Activated naive CD4-positive, alpha-beta T cell treated with anti-CD3 and anti-CD28 coated beads for 36 hours (primary cell): Measurements from ENCODE around the gene VASN. TPM values are rescaled to one million over a fixed set of nuclear protein-coding genes. Genes with fewer than 3 reads are reported as not detected.

ENCODE experiments used
- CTCF ChIA-PET: fragments of 350-600 bp; sonication (Branson Sonifier 250); formaldehyde crosslinking; loops from one replicate; lab custom pipeline; 2021; ENCODE audit warnings: antibody characterized with exemption; lab: Charles Lee
- DNase-seq: peaks from one replicate; pipeline ENCODE4 v3.0.0-alpha.2; 2020
- H3K27ac Mint-ChIP-seq: one replicate; pipeline ENCODE4 v1.8.0; 2021; ENCODE audit warnings: mild to moderate bottlenecking, mixed read lengths
- H3K27me3 Mint-ChIP-seq: one replicate; pipeline ENCODE4 v1.8.0; 2021; ENCODE audit warnings: low read depth, mixed read lengths
- H3K36me3 Mint-ChIP-seq: one replicate; pipeline ENCODE4 v1.8.0; 2021; ENCODE audit warnings: low read depth, mixed read lengths
- H3K4me1 Mint-ChIP-seq: one replicate; pipeline ENCODE4 v1.8.0; 2021; ENCODE audit warnings: low read depth, mixed read lengths
- H3K4me3 Mint-ChIP-seq: one replicate; pipeline ENCODE4 v1.8.0; 2021; ENCODE audit warnings: mild to moderate bottlenecking, moderate library complexity, mixed read lengths
- H3K9me3 Mint-ChIP-seq: one replicate; pipeline ENCODE4 v1.8.0; 2021; ENCODE audit warnings: mixed read lengths
- intact Hi-C: fragments of 100-400 bp; cut with micrococcal nuclease; formaldehyde crosslinking; loops from one replicate; pipeline ENCODE4 v1.15.1; 2023
- total RNA-seq, 2 experiments: library from RNA; stranded (reverse); gene quantifications; one replicate each; pipeline ENCODE4 v1.2.3, GENCODE V29; 2021

VASN gene
- total RNA-seq, 2 experiments from 2014 or later: not detected

DNA sequence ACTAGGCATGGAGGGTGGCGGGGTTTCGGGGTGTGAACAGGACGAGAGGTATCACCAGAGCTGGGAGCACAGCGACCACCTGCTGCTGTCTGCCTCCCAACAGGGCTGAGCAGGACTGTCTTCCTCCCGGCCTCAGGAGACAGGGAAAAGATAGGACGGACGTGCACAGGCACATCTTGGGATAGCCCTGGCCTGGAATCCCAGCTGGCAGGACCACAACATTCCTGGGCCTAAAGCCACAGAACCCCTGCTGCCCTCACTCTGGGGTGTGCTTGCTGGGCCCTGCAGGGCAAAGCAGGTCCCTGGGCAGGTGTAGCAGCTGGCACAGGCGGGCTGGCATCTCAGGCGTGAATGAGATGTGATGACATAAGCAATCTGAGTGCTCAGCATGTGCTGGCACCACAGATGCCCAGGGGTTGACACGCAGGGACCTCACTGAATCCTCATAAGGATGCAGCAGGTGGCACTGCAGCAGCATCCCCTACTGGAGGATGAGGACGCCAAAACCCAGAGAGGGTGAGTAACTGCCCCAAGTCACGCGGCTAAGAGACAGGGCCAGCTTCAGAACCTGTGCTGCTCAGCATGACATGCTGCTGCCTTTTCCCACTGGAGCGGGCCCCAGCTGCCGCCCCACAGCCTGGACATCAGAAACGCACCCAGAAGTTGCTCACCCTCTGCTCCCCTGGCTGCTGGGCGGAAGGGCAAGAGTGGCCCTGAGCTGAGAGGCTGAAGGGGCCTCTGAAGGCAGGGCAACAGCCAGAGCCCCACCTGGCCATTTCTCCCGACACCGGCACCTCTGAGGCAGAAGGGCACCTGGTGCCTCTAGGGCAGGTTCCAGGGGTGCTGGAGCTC is 37.7 kb downstream of the VASN start:
- no peak overlapping the region for H3K27ac Mint-ChIP-seq
- DNase-seq: peak; percentile 25

DNA sequence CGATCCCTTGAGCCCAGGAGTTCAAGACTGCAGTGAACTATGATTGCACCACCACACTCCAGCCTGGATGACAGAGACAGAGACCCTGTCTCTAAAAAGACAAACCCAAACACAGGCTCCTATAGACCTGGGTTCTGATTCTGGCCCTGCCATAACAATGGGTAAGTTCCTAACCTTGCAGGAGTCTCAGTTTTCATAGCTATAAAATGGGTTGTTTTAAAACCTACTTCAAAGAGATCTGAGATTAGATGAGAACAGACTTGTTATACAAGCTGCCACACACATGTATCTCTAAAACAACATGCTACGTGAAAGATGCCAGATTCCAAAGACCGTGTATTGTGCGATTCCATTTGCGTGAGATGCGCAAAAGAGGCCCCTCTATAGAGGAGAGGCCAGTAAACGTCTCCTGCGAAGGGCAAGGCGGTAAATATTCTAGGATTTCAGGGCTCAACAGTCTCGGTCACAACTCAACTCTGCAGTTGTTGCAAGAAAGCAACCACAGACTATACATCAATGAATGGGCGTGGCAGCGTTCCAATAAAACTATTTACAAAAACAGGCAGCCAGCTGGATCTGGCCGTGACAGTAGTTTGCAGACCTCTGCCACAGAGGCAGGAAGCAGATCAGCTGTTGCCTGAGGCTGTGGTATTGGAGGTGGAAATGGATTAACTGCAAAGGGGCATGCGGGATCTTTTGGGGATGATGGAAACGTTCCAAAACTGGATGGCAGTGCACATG is 38.9 kb downstream of the VASN start:
- DNase-seq: no peak
- no peak overlapping the region for H3K27ac Mint-ChIP-seq
- no peaks in the 10 kb centered on the region for H3K9me3 Mint-ChIP-seq
- no peaks in the 10 kb centered on the region for H3K27me3 Mint-ChIP-seq
- peaks cover 6% of the 10 kb centered on the region for H3K36me3 Mint-ChIP-seq
- CTCF ChIA-PET: interaction anchor here (1.0 to 1.1 kb wide), 2 partner anchors 8 to 121 kb away, joined by 3 read pairs; no protein-coding TSS in a partner anchor
- no peak overlapping the region for H3K4me3 Mint-ChIP-seq
- intact Hi-C loops: loop anchor here (5.0 kb wide), 2 partner anchors 127 to 138 kb away; partner anchors contain the start of genes CDIP1 and TFAP4
- peaks cover 32% of the 10 kb centered on the region for H3K4me1 Mint-ChIP-seq

More for the DNA sequence above, 37.7 kb downstream of the VASN start:
- Mint-ChIP-seq H3K4me1 (peaks cover 21% of the 10 kb centered on the region), H3K9me3 (no peaks in the 10 kb centered on the region), H3K4me3 (no peak overlapping the region), H3K36me3 (peaks cover 10% of the 10 kb centered on the region), H3K27me3 (no peaks in the 10 kb centered on the region)
- intact Hi-C loops: no loop called here
- CTCF ChIA-PET: no interaction called here

DNA sequence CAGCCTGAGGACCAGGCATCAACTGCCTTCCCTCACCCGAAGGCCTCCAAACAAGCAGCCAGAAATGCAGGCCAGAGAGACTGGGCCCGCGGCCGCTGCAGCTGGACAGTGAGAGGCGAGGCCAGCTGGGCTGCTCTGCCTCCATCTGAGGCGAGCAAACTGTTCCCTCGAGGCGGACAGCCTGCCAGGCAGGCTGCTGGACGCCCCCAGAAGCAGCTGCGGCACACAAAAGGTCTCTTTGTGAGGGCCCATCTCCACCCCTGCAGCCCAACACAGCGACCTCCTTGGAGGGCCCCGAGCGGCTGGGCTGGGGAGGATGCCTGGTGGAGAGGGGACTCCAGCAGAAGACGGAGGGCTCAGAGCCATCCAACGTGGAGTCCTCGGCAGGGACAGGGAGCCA is 40.0 kb downstream of the VASN start:
- intact Hi-C loops: loop anchor here (5.0 kb wide), 2 partner anchors 126 to 139 kb away; partner anchors contain the start of genes CDIP1 and TFAP4
- no peak overlapping the region for H3K4me3 Mint-ChIP-seq
- peaks cover 35% of the 10 kb centered on the region for H3K4me1 Mint-ChIP-seq
- no peaks in the 10 kb centered on the region for H3K27me3 Mint-ChIP-seq
- H3K9me3 Mint-ChIP-seq: no peaks in the 10 kb centered on the region
- no peak for DNase-seq
- CTCF ChIA-PET: interaction anchor here (1.0 to 4.6 kb wide), 3 partner anchors 8 to 14 kb away, joined by 3 to 32 read pairs (median 3); partner anchors contain the start of gene DNAJA3
- peaks cover 6% of the 10 kb centered on the region for H3K36me3 Mint-ChIP-seq
- no peak overlapping the region for H3K27ac Mint-ChIP-seq

GRCh38 chr16:4412159-4412558 is 40.5 kb downstream of the VASN start:
- no peak for DNase-seq

GRCh38 chr16:4412854-4413253 is 41.2 kb downstream of the VASN start:
- H3K4me3 Mint-ChIP-seq: no peak overlapping the region
- no peaks in the 10 kb centered on the region for H3K27me3 Mint-ChIP-seq
- H3K9me3 Mint-ChIP-seq: no peaks in the 10 kb centered on the region
- peaks cover 6% of the 10 kb centered on the region for H3K36me3 Mint-ChIP-seq
- peaks cover 38% of the 10 kb centered on the region for H3K4me1 Mint-ChIP-seq
- CTCF ChIA-PET: interaction anchor here (1.0 to 4.6 kb wide), 2 partner anchors 9 to 13 kb away, joined by 3 to 32 read pairs; partner anchors contain the start of gene DNAJA3
- DNase-seq: no peak
- intact Hi-C loops: loop anchor here (5.0 kb wide), 2 partner anchors 124 to 141 kb away; partner anchors contain the start of genes CDIP1 and TFAP4
- H3K27ac Mint-ChIP-seq: no peak overlapping the region

More at GRCh38 chr16:4412159-4412558, 40.5 kb downstream of the VASN start:
- H3K4me3 Mint-ChIP-seq: no peak overlapping the region
- H3K36me3 Mint-ChIP-seq: peaks cover 6% of the 10 kb centered on the region
- intact Hi-C loops: loop anchor here (5.0 kb wide), 2 partner anchors 125 to 140 kb away; partner anchors contain the start of genes CDIP1 and TFAP4
- H3K4me1 Mint-ChIP-seq: peaks cover 38% of the 10 kb centered on the region
- CTCF ChIA-PET: interaction anchor here (1.0 to 4.6 kb wide), 2 partner anchors 8 to 14 kb away, joined by 3 to 32 read pairs; partner anchors contain the start of gene DNAJA3
- no peaks in the 10 kb centered on the region for H3K27me3 Mint-ChIP-seq
- H3K27ac Mint-ChIP-seq: no peak overlapping the region
- no peaks in the 10 kb centered on the region for H3K9me3 Mint-ChIP-seq

DNA sequence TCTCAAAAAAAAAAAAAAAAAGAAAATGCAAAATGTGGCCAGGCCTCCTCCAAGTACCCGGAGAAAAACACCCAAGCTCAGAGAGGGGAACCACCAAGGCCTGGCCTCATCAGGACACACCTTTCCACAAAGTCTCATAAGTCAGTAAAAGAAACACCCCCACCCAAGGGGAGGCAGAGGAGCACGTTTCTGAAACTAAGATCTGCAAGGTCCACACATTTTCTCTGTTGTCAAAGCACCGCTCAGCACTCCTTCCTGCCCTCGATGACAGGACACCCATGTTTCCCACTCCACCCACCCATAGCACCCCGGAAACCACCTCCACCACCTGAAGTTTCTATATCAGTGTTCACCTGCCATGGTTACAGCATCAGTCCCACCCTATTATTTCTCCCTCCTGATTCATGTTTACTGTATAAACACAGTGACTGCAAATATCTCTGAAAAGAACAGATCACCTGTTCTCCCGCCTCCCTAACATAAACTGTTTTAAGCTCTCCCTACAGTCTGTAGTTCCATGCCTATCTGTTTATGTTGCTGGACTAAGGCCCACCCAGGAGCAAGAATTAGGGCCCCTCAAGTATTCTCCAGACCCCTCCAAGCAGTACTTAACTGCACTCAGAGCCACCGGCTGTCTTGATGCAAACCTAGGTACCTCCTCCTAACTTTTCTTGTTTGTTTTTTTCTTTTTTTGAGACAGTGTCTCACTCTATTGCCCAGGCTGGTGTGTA is 42.7 kb downstream of the VASN start:
- intact Hi-C loops: loop anchor here (1.0 to 5.0 kb wide), 7 partner anchors 11 to 210 kb away; partner anchors contain the start of genes CDIP1, DNAJA3, MGRN1 and PAM16
- H3K36me3 Mint-ChIP-seq: peaks cover 6% of the 10 kb centered on the region
- peak; percentile 94 for DNase-seq
- peak overlapping the region; percentile 89 for H3K4me3 Mint-ChIP-seq
- no peaks in the 10 kb centered on the region for H3K9me3 Mint-ChIP-seq
- H3K27me3 Mint-ChIP-seq: no peaks in the 10 kb centered on the region
- CTCF ChIA-PET: interaction anchor here (0.6 to 4.6 kb wide), 3 partner anchors 10 to 237 kb away, joined by 3 to 32 read pairs (median 4); no protein-coding TSS in a partner anchor
- H3K4me1 Mint-ChIP-seq: peaks cover 38% of the 10 kb centered on the region
- peak overlapping the region; percentile 89 for H3K27ac Mint-ChIP-seq

DNA sequence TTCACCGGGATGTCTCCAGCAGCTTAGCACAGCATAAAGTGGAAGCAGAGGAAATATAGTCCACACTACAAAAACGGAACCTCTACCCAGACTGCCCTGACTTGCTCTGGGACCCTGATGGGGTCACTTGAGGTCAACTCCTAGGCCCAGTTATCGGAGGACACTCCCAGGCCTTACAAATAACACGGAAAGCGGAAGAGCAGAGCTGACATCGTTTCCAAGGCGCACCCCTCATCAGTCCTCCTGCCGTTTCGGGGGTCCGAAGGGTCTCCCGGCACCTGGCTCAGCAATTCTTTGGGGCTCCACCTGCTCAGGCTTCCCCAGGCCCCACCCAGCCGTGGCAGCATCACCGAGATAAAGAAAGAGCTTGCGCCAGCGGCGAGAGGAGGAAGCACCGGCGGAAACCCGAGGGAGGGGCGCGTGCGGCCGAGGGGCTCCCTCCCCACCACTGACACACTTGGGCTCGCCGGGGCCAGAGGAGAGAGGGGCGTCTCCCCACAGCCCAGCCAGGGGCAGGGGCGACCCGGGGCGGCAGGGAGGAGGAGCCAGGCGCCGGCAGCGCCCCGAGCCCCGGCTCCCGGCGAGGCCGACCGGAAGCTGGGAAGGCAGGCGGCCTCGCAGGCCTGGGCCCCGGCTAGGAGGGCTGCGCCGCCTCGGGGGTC is 44.0 kb downstream of the VASN start:
- intact Hi-C loops: loop anchor here (1.0 to 5.0 kb wide), 3 partner anchors 61 to 533 kb away; partner anchors contain the start of genes CREBBP, HMOX2 and MGRN1
- H3K36me3 Mint-ChIP-seq: peaks cover 6% of the 10 kb centered on the region

DNA sequence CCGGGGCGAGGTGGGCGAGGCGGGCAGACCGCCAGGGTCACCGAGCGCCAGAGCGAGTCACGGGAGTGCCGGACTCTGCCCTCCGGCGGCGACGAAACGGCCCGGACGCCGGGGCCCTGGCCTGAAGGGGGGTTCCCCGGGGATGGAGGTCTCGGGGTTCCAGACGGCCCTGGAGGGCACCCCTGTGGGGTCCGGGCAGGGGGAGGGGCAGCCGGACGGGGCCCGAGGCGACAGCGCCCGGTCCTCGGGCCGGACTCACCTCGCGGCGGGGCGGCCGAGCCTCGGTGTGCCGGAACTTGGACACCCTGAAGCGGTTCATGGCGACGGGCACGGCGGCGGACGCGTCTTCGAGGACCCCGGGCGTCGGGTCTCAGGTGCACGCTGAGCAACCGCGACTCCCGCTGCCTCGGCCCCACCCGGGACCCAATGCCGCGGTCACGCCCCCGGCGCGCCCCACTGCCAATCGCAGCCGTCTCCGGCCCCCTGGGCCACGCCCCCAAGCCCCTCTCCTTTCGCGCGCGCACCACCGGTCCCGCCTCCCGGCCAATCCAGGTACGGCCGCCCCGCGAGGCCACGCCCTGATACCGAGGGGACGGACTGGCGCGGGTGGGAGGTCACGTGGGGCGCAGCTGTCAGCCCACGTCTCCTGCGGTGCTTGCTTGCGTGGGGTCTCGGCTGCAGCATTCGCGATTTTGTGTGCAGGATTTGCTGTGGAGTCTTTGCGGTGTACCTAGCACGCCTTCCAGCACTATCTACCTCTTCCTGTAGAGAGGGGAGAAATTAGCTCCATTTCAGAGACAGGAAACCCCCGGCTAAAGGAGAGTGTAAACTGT is 44.8 kb downstream of the VASN start, which contains the start of gene CORO7:
CORO7 (minus strand) TSS at position 397 of the 833 bp plus-strand sequence; CDS start at position 319, 78 bp downstream.
- Mint-ChIP-seq H3K27me3 (no peaks in the 10 kb centered on the region), H3K36me3 (peaks cover 5% of the 10 kb centered on the region), H3K4me1 (peaks cover 33% of the 10 kb centered on the region), H3K9me3 (no peaks in the 10 kb centered on the region), H3K4me3 (peak within 1 kb of the TSS; percentile 89), H3K27ac (peak within 1 kb of the TSS; percentile 89)
- intact Hi-C loops: loop anchor here (5.0 kb wide), 1 partner anchor 534 kb away; the partner anchor contains the start of gene CREBBP
- CTCF ChIA-PET: interaction anchor here (1.1 to 4.6 kb wide), 2 partner anchors 12 to 14 kb away, joined by 3 to 32 read pairs; no protein-coding TSS in a partner anchor
- peak; percentile 95 for DNase-seq

More for the DNA sequence above, 44.0 kb downstream of the VASN start:
- no peaks in the 10 kb centered on the region for H3K27me3 Mint-ChIP-seq
- CTCF ChIA-PET: interaction anchor here (0.7 to 4.6 kb wide), 2 partner anchors 12 to 162 kb away, joined by 3 to 32 read pairs; no protein-coding TSS in a partner anchor
- H3K4me1 Mint-ChIP-seq: peaks cover 36% of the 10 kb centered on the region
- H3K27ac Mint-ChIP-seq: peak overlapping the region; percentile 89
- H3K9me3 Mint-ChIP-seq: no peaks in the 10 kb centered on the region
- H3K4me3 Mint-ChIP-seq: peak overlapping the region; percentile 89
- peak; percentile 65 for DNase-seq

DNA sequence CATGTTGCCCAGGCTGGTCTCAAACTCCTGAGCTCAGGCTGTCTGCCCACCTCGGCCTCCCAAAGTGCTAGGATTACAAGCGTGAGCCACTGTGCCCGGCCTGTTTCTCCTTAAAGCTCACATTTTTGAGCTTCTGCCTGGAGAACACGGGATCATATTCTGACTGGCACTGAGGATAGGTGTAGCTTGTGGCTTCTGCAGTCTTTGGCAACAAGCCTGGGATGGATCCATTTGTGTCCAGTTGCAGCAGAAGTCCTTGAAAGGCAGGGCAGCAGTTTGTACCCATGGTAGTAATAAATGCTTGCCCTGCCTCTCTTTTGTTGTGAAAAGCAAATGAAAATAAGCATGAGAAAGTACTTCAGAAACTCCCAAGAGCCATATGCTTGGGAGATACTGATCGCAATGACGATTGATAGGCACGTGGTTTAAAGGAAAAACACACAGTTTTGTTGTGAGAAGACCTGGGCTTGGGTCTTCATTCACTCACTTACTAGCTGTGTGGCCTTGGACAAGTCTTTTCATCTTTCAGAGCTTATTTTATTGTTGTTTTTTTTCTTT is 47.8 kb downstream of the VASN start:
- Mint-ChIP-seq H3K27ac (no peak overlapping the region), H3K9me3 (no peaks in the 10 kb centered on the region), H3K27me3 (no peaks in the 10 kb centered on the region), H3K4me3 (no peak overlapping the region), H3K36me3 (no peaks in the 10 kb centered on the region), H3K4me1 (peaks cover 20% of the 10 kb centered on the region)
- no peak for DNase-seq
- CTCF ChIA-PET: no interaction called here
- intact Hi-C loops: loop anchor here (5.0 kb wide), 1 partner anchor 537 kb away; the partner anchor contains the start of gene CREBBP
